ENCODE measurements around the gene PLCD1. TPM values are rescaled to one million over a fixed set of nuclear protein-coding genes. Genes with fewer than 3 reads are reported as not detected.

Gene PLCD1
- total and polyA plus RNA-seq, 2 of the 8 experiments (the other 6 are each of a cell fraction or from before 2014, with no cell fraction given), result 15.3 to 19.2 TPM

DNA sequence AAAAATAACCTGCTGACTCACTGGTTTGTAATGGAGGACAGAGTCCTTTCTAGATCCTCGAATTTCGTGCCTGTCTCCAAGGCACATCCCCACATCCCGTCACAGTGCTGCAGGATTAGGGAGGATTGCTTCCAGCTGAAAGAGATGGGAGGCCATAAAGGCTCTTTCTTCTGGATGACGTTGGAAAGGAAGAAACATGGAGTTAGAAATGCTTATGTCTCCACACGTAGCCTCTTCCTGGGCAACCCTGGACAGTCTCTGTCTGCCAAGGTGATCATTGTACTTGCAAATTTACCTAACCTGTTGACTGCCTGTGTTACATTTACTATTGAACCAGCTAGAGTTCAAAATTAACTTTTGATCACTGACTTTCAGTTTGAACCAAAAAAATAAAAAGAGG, 66.4 kb downstream of the PLCD1 start (continued):
- no peak for TF ChIP-seq TAF1 (IDR thresholded peaks at IDR 0.05; ENCODE audit: low read depth, low read length)
- no peak for TF ChIP-seq PHF8 (conservative IDR thresholded peaks at IDR 0.05; ENCODE audit: low read depth, low read length)
- TF ChIP-seq BACH1 (IDR thresholded peaks at IDR 0.05; ENCODE audit: low read length), result no peak
